Mesendoderm (in vitro differentiated cells): ENCODE data around the gene NR5A2.

Experiments
- DNase-seq: peaks from one replicate; pipeline ENCODE4 v3.0.0; 2013
- H2AK5ac ChIP-seq: 2 replicates; pipeline ENCODE4 v1.6.1; 2013; ENCODE audit warnings: low read length, inconsistent platforms
- H2BK120ac ChIP-seq: 2 replicates; pipeline ENCODE4 v1.6.1; 2013; ENCODE audit warnings: low read depth, mild to moderate bottlenecking, low read length, moderate library complexity, mixed read lengths
- H2BK15ac ChIP-seq: replicated peaks from 2 replicates; pipeline ENCODE4 v1.6.1; 2013; ENCODE audit warnings: low read depth, mild to moderate bottlenecking, moderate library complexity
- H2BK5ac ChIP-seq: 2 replicates; pipeline ENCODE4 v1.6.1; 2013; ENCODE audit warnings: low read length, inconsistent platforms
- H3K18ac ChIP-seq: 2 replicates; pipeline ENCODE4 v1.6.1; 2013; ENCODE audit warnings: mild to moderate bottlenecking, low read length, mixed read lengths
- H3K23ac ChIP-seq: one replicate; pipeline ENCODE4 v1.6.1; 2013; ENCODE audit warnings: low read length
- H3K27ac ChIP-seq: 2 replicates; pipeline ENCODE4 v1.5.1; 2013; ENCODE audit warnings: low read depth, mild to moderate bottlenecking, inconsistent platforms, low read length, moderate library complexity
- H3K27me3 ChIP-seq: 2 replicates; pipeline ENCODE4 v1.6.1; 2013; ENCODE audit warnings: low read length, control low read depth, mild to moderate bottlenecking, inconsistent platforms; ENCODE audit not compliant: insufficient read depth, poor library complexity
- H3K36me3 ChIP-seq: 2 replicates; pipeline ENCODE4 v1.6.1; 2013; ENCODE audit warnings: low read length, inconsistent platforms; ENCODE audit not compliant: control insufficient read depth, insufficient read depth
- H3K4ac ChIP-seq: one replicate; pipeline ENCODE4 v1.6.1; 2013; ENCODE audit warnings: low read depth, mild to moderate bottlenecking, low read length, moderate library complexity
- H3K4me1 ChIP-seq: 2 replicates; pipeline ENCODE4 v1.6.1; 2013; ENCODE audit warnings: low read depth, low read length, inconsistent platforms; ENCODE audit not compliant: control insufficient read depth
- H3K4me2 ChIP-seq: 2 replicates; pipeline ENCODE4 v1.6.1; 2013; ENCODE audit warnings: low read length
- H3K4me3 ChIP-seq: 2 replicates; pipeline ENCODE4 v1.5.1; 2013; ENCODE audit warnings: mild to moderate bottlenecking, low read length
- H3K56ac ChIP-seq: one replicate; pipeline ENCODE4 v1.6.1; 2013; ENCODE audit warnings: low read length
- H3K79me1 ChIP-seq: 2 replicates; pipeline ENCODE4 v1.6.1; 2013; ENCODE audit warnings: low read length, inconsistent platforms
- H3K79me2 ChIP-seq: 2 replicates; pipeline ENCODE4 v1.6.1; 2013; ENCODE audit warnings: mild to moderate bottlenecking, low read length; ENCODE audit not compliant: control insufficient read depth, insufficient read depth
- H3K9ac ChIP-seq: 2 replicates; pipeline ENCODE4 v1.6.1; 2013; ENCODE audit warnings: low read length, inconsistent platforms
- H4K5ac ChIP-seq: one replicate; pipeline ENCODE4 v1.6.1; 2013; ENCODE audit warnings: low read length
- H4K8ac ChIP-seq: one replicate; pipeline ENCODE4 v1.6.1; 2013; ENCODE audit warnings: low read depth, mild to moderate bottlenecking, control low read depth, low read length, moderate library complexity
- WGBS: extraction: QIAGEN DNeasy Blood & Tissue Kit; methylation state at CpG from one replicate; pipeline ENCODE4 v1.1.7; 2013; ENCODE audit warnings: low lambda C conversion rate, missing lambda C conversion rate; ENCODE audit not compliant: insufficient coverage; ENCODE audit errors: extremely low coverage; 5-methylcytosine and 5-hydroxymethylcytosine counted together

Gene NR5A2

GRCh38 chr1:200075938-200076546 is 48.5 kb downstream of the NR5A2 start:
- Histone ChIP-seq H3K36me3 (no peaks in the 10 kb centered on the region), H3K27me3 (no peaks in the 10 kb centered on the region), H2BK5ac (no peak overlapping the region), H2BK15ac (no peak overlapping the region), H3K4me1 (peaks cover 9% of the 10 kb centered on the region), H3K79me1 (no peaks in the 10 kb centered on the region), H3K56ac (no peak overlapping the region), H3K27ac (no peak overlapping the region), H3K4ac (no peak overlapping the region), H4K5ac (no peak overlapping the region), H3K4me2 (no peak overlapping the region), H3K18ac (no peak overlapping the region), H4K8ac (no peak overlapping the region), H2AK5ac (no peak overlapping the region), H3K9ac (no peak overlapping the region), H3K23ac (no peak overlapping the region), H3K79me2 (no peaks in the 10 kb centered on the region), H2BK120ac (no peak overlapping the region), H3K4me3 (no peak overlapping the region)
- DNase-seq: peak; percentile 72
- no CpG with 5 or more reads among the region's 9 CpGs for WGBS

- H3K27me3 ChIP-seq: no peaks in the 10 kb centered on the region
- no peak overlapping the region for H3K27ac ChIP-seq
- no peak overlapping the region for H3K4me2 ChIP-seq
- H2BK120ac ChIP-seq: no peak overlapping the region
- H3K56ac ChIP-seq: no peak overlapping the region
- no peak overlapping the region for H3K23ac ChIP-seq
- H3K79me1 ChIP-seq: no peaks in the 10 kb centered on the region
- H2BK15ac ChIP-seq: no peak overlapping the region
- no peak overlapping the region for H3K4ac ChIP-seq
- peaks cover 16% of the 10 kb centered on the region for H3K4me1 ChIP-seq
- H3K9ac ChIP-seq: no peak overlapping the region
- no peak overlapping the region for H4K8ac ChIP-seq
- H3K79me2 ChIP-seq: no peaks in the 10 kb centered on the region
- no peak overlapping the region for H3K4me3 ChIP-seq
- H4K5ac ChIP-seq: no peak overlapping the region
- H2AK5ac ChIP-seq: no peak overlapping the region
- WGBS: no CpG with 5 or more reads among the region's 8 CpGs
- no peak for DNase-seq
- H3K18ac ChIP-seq: no peak overlapping the region
- no peak overlapping the region for H2BK5ac ChIP-seq
- no peaks in the 10 kb centered on the region for H3K36me3 ChIP-seq
Measured at GRCh38 chr1:200079232-200079940, 51.9 kb downstream of the NR5A2 start.

GRCh38 chr1:200081151-200081968 is 53.9 kb downstream of the NR5A2 start:
- no peak overlapping the region for H4K8ac ChIP-seq

GRCh38 chr1:200081969-200082245 is 54.4 kb downstream of the NR5A2 start:
- no peak overlapping the region for H4K5ac ChIP-seq
- no peak overlapping the region for H3K27ac ChIP-seq
- H3K4ac ChIP-seq: no peak overlapping the region
- H2BK15ac ChIP-seq: no peak overlapping the region
- no peak overlapping the region for H3K4me2 ChIP-seq
- H3K18ac ChIP-seq: no peak overlapping the region
- no peaks in the 10 kb centered on the region for H3K27me3 ChIP-seq
- no peak overlapping the region for H2BK120ac ChIP-seq
- H3K23ac ChIP-seq: no peak overlapping the region
- H3K79me2 ChIP-seq: no peaks in the 10 kb centered on the region
- DNase-seq: peak; percentile 10
- WGBS: no CpG with 5 or more reads among the region's 3 CpGs
- H3K4me3 ChIP-seq: no peak overlapping the region
- peaks cover 11% of the 10 kb centered on the region for H3K4me1 ChIP-seq
- H3K9ac ChIP-seq: no peak overlapping the region
- no peak overlapping the region for H2BK5ac ChIP-seq
- H3K36me3 ChIP-seq: no peaks in the 10 kb centered on the region
- H4K8ac ChIP-seq: no peak overlapping the region
- H3K56ac ChIP-seq: no peak overlapping the region
- H2AK5ac ChIP-seq: no peak overlapping the region
- H3K79me1 ChIP-seq: no peaks in the 10 kb centered on the region

More at GRCh38 chr1:200081151-200081968, 53.9 kb downstream of the NR5A2 start:
- H2BK15ac ChIP-seq: no peak overlapping the region
- H2BK120ac ChIP-seq: no peak overlapping the region
- no peak overlapping the region for H2AK5ac ChIP-seq
- H4K5ac ChIP-seq: no peak overlapping the region
- H3K4ac ChIP-seq: no peak overlapping the region
- no CpG with 5 or more reads among the region's 5 CpGs for WGBS
- no peaks in the 10 kb centered on the region for H3K36me3 ChIP-seq
- no peak overlapping the region for H3K18ac ChIP-seq
- no peak overlapping the region for H3K56ac ChIP-seq
- H3K23ac ChIP-seq: no peak overlapping the region
- H2BK5ac ChIP-seq: no peak overlapping the region
- H3K27ac ChIP-seq: no peak overlapping the region
- no peak overlapping the region for H3K4me3 ChIP-seq
- H3K79me2 ChIP-seq: no peaks in the 10 kb centered on the region
- peaks cover 11% of the 10 kb centered on the region for H3K4me1 ChIP-seq
- H3K4me2 ChIP-seq: no peak overlapping the region
- H3K27me3 ChIP-seq: no peaks in the 10 kb centered on the region
- DNase-seq: peak; percentile 25
- H3K9ac ChIP-seq: no peak overlapping the region
- H3K79me1 ChIP-seq: no peaks in the 10 kb centered on the region

- no peaks in the 10 kb centered on the region for H3K36me3 ChIP-seq
- H3K27me3 ChIP-seq: no peaks in the 10 kb centered on the region
- no peak overlapping the region for H2BK120ac ChIP-seq
- no peak overlapping the region for H3K9ac ChIP-seq
- H2AK5ac ChIP-seq: no peak overlapping the region
- DNase-seq: no peak
- no peak overlapping the region for H2BK5ac ChIP-seq
- peaks cover 11% of the 10 kb centered on the region for H3K4me1 ChIP-seq
- no CpG with 5 or more reads among the region's 2 CpGs for WGBS
- no peaks in the 10 kb centered on the region for H3K79me1 ChIP-seq
- no peak overlapping the region for H4K8ac ChIP-seq
- H2BK15ac ChIP-seq: no peak overlapping the region
- H3K79me2 ChIP-seq: no peaks in the 10 kb centered on the region
- no peak overlapping the region for H3K4me2 ChIP-seq
- H3K18ac ChIP-seq: no peak overlapping the region
- no peak overlapping the region for H3K4ac ChIP-seq
- no peak overlapping the region for H4K5ac ChIP-seq
- H3K27ac ChIP-seq: no peak overlapping the region
- no peak overlapping the region for H3K56ac ChIP-seq
- H3K4me3 ChIP-seq: no peak overlapping the region
- H3K23ac ChIP-seq: no peak overlapping the region
Measured at GRCh38 chr1:200082329-200082728, 54.8 kb downstream of the NR5A2 start.
